SW 1271 (cell line): Measurements from ENCODE around the gene SMIM21.

Experiments used
- DNase-seq, 2 experiments: peaks; one replicate each; lab custom pipeline; 2025; lab: John Stamatoyannopoulos, UW

SMIM21 gene

GRCh38 chr18:75377258-75377657 lies 50.2 kb downstream of the SMIM21 start:
- DNase-seq, result no peak

- DNase-seq, result no peak
Observed at GRCh38 chr18:75376004-75376403, 51.5 kb downstream of the SMIM21 start.

- no peak for DNase-seq
Observed at GRCh38 chr18:75375341-75375740, 52.2 kb downstream of the SMIM21 start.

- no peak for DNase-seq
Observed at GRCh38 chr18:75374466-75374865, 53.0 kb downstream of the SMIM21 start.

- no peak for DNase-seq
Observed at GRCh38 chr18:75369026-75369721, 58.3 kb downstream of the SMIM21 start.

- DNase-seq, result no peak
Observed at GRCh38 chr18:75365837-75366236, 61.7 kb downstream of the SMIM21 start.

GRCh38 chr18:75365254-75365629 lies 62.3 kb downstream of the SMIM21 start:
- no peak for DNase-seq

- DNase-seq, result no peak
Observed at GRCh38 chr18:75364512-75365253, 62.8 kb downstream of the SMIM21 start.

- no peak for DNase-seq
Observed at GRCh38 chr18:75363446-75364225, 63.9 kb downstream of the SMIM21 start.

- no peak for DNase-seq
Observed at GRCh38 chr18:75362435-75362834, 65.1 kb downstream of the SMIM21 start.

- DNase-seq, result no peak
Observed at GRCh38 chr18:75360941-75361340, 66.6 kb downstream of the SMIM21 start.

- no peak for DNase-seq
Observed at GRCh38 chr18:75360215-75360614, 67.3 kb downstream of the SMIM21 start.
